B cell (primary cell): Measurements from ENCODE around the gene ATP10A. TPM values are rescaled to one million over a fixed set of nuclear protein-coding genes. Genes with fewer than 3 reads are reported as not detected.

ENCODE experiments used
- ATAC-seq: fragments of 200-7000 bp; cut with Tn5 transposase; one replicate; pipeline ENCODE4 v1.10.0; 2021; ENCODE audit warnings: low read depth, mild to moderate bottlenecking, moderate number of reproducible peaks, moderate library complexity
- CTCF ChIA-PET: fragments of 350-600 bp; sonication (Branson Sonifier 250); formaldehyde crosslinking; loops from one replicate; lab custom pipeline; 2021; ENCODE audit warnings: antibody characterized with exemption, inconsistent platforms; lab: Charles Lee
- POLR2A ChIA-PET: fragments of 350-600 bp; sonication (Branson Sonifier 250); formaldehyde crosslinking; loops from one replicate; lab custom pipeline; 2021; ENCODE audit warnings: antibody characterized with exemption; lab: Charles Lee
- DNase-seq: peaks from one replicate; pipeline ENCODE4 v3.0.0; 2013
- H2AFZ ChIP-seq: 2 replicates; pipeline ENCODE4 v1.6.1; 2012; ENCODE audit warnings: mild to moderate bottlenecking, low read depth, low read length; ENCODE audit not compliant: insufficient read depth, poor library complexity, severe bottlenecking
- H3K27ac ChIP-seq, 2 donors: 1 replicate in 1 of 2; 2 replicates in 1 of 2; pipeline ENCODE4 v1.5.1; 2012 to 2013; ENCODE audit warnings: low read length in 2 of 2, mild to moderate bottlenecking in 2 of 2, moderate library complexity in 1 of 2
- H3K27me3 ChIP-seq, 4 experiments: fragments of 200-600 bp in 1 of 4; sonication (generic) in 1 of 4; replicated peaks in 1 of 4; 1 replicate in 2 of 4; 2 replicates in 2 of 4; pipeline versions ENCODE4 v1.6.1 to v1.7.0; 2013 to 2016; ENCODE audit warnings: low read length in 3 of 4, mild to moderate bottlenecking in 2 of 4, mixed read lengths in 1 of 4, moderate library complexity in 1 of 4; ENCODE audit not compliant: insufficient read depth in 4 of 4, control insufficient read depth in 3 of 4; ENCODE audit errors: control extremely low read depth in 1 of 4
- H3K36me3 ChIP-seq, 2 experiments: replicated peaks in 1 of 2; 1 replicate in 1 of 2; 2 replicates in 1 of 2; pipeline versions ENCODE4 v1.6.1 to v1.7.1; 2013; ENCODE audit warnings: low read length in 1 of 2; ENCODE audit not compliant: insufficient read depth in 2 of 2, control insufficient read depth in 1 of 2; ENCODE audit errors: control extremely low read depth in 1 of 2, extremely low read depth in 1 of 2
- H3K4me1 ChIP-seq, 2 donors: fragments of 200-600 bp in 1 of 2; sonication (generic) in 1 of 2; 1 replicate in 1 of 2; 2 replicates in 1 of 2; pipeline versions ENCODE4 v1.5.1 to v1.6.1; 2013 to 2017; ENCODE audit warnings: low read length in 2 of 2; ENCODE audit not compliant: control insufficient read depth in 2 of 2, insufficient read depth in 2 of 2
- H3K4me2 ChIP-seq: replicated peaks from 2 replicates; pipeline ENCODE3; 2012; ENCODE audit warnings: mild to moderate bottlenecking, low read depth, low read length; ENCODE audit not compliant: poor library complexity, severe bottlenecking
- H3K4me3 ChIP-seq, 5 experiments: fragments of 200-600 bp in 1 of 5; sonication (generic) in 1 of 5; 1 replicate in 3 of 5; 2 replicates in 2 of 5; pipeline versions ENCODE4 v1.5.1 to v1.7.0; 2011 to 2016; ENCODE audit warnings: low read length in 4 of 5, mild to moderate bottlenecking in 4 of 5, low read depth in 2 of 5, control low read depth in 1 of 5, moderate library complexity in 1 of 5; ENCODE audit not compliant: insufficient read depth in 1 of 5; ENCODE audit errors: control extremely low read depth in 1 of 5, extremely low read depth in 1 of 5
- H3K79me2 ChIP-seq: fragments of 200-600 bp; sonication (generic); one replicate; pipeline ENCODE4 v1.6.0; 2016; ENCODE audit warnings: low read length; ENCODE audit not compliant: control insufficient read depth, insufficient read depth
- H3K9ac ChIP-seq: fragments of 200-600 bp; sonication (generic); 2 replicates; pipeline ENCODE4 v1.6.1; 2017; ENCODE audit warnings: mild to moderate bottlenecking, low read length, moderate library complexity
- H3K9me3 ChIP-seq, 3 donors: one replicate each; pipeline versions ENCODE4 v1.6.1 to v1.7.1; 2013; ENCODE audit warnings: low read length in 2 of 3; ENCODE audit not compliant: control insufficient read depth in 2 of 3, insufficient read depth in 1 of 3; ENCODE audit errors: control extremely low read depth in 1 of 3
- H4K20me1 ChIP-seq: 2 replicates; pipeline ENCODE4 v1.6.0; 2012; ENCODE audit warnings: mild to moderate bottlenecking, low read length; ENCODE audit not compliant: insufficient read depth, control insufficient read depth, poor library complexity, severe bottlenecking
- H3K27ac Mint-ChIP-seq: one replicate; pipeline ENCODE4 v1.8.0; 2021; ENCODE audit warnings: mixed read lengths
- H3K27me3 Mint-ChIP-seq: one replicate; pipeline ENCODE4 v1.8.0; 2021; ENCODE audit warnings: mixed read lengths
- H3K4me1 Mint-ChIP-seq: one replicate; pipeline ENCODE4 v1.8.0; 2021; ENCODE audit warnings: mixed read lengths
- H3K4me3 Mint-ChIP-seq: one replicate; pipeline ENCODE4 v1.8.0; 2021; ENCODE audit warnings: mixed read lengths
- H3K9me3 Mint-ChIP-seq: one replicate; pipeline ENCODE4 v1.8.0; 2022; ENCODE audit warnings: mixed read lengths; ENCODE audit not compliant: insufficient read depth
- EZH2 ChIP-seq: IDR thresholded peaks from 2 replicates; pipeline ENCODE4 v1.6.1; 2012; ENCODE audit warnings: borderline replicate concordance, low read depth, mild to moderate bottlenecking, moderate library complexity, low read length; ENCODE audit not compliant: insufficient read depth, poor library complexity, severe bottlenecking
- WGBS: methylation state at CpG from one replicate; pipeline ENCODE4 v1.1.5; 2013; ENCODE audit warnings: missing lambda C conversion rate; ENCODE audit not compliant: insufficient coverage; 5-methylcytosine and 5-hydroxymethylcytosine counted together
- intact Hi-C: fragments of 100-400 bp; cut with micrococcal nuclease; formaldehyde crosslinking; loops from one replicate; pipeline ENCODE4 v1.10.0; 2022
- polyA plus RNA-seq: library from polyadenylated mRNA; depleted of rRNA; stranded (reverse); fragments of >200 nt; gene quantifications from 2 replicates; pipeline ENCODE4 v1.2.3, GENCODE V29; 2012
- total RNA-seq, 2 donors: library from RNA; stranded (reverse); fragments of 120-200 nt in 1 of 2; gene quantifications; 1 replicate in 1 of 2; 2 replicates in 1 of 2; pipeline versions ENCODE4 v1.2.3 to v1.2.4, GENCODE V29; 2013 to 2022
- TF ChIP-seq, protein P1 (sequence below): fragments of 200-600 bp; IDR thresholded peaks from one replicate; pipeline ENCODE4 v1.8.0; 2022; ENCODE audit warnings: antibody characterized with exemption, mild to moderate bottlenecking

Gene ATP10A
- total and polyA plus RNA-seq, 2 donors (not counting 1 experiment from before 2014, with no cell fraction given), result 0.21 to 0.22 TPM

DNA sequence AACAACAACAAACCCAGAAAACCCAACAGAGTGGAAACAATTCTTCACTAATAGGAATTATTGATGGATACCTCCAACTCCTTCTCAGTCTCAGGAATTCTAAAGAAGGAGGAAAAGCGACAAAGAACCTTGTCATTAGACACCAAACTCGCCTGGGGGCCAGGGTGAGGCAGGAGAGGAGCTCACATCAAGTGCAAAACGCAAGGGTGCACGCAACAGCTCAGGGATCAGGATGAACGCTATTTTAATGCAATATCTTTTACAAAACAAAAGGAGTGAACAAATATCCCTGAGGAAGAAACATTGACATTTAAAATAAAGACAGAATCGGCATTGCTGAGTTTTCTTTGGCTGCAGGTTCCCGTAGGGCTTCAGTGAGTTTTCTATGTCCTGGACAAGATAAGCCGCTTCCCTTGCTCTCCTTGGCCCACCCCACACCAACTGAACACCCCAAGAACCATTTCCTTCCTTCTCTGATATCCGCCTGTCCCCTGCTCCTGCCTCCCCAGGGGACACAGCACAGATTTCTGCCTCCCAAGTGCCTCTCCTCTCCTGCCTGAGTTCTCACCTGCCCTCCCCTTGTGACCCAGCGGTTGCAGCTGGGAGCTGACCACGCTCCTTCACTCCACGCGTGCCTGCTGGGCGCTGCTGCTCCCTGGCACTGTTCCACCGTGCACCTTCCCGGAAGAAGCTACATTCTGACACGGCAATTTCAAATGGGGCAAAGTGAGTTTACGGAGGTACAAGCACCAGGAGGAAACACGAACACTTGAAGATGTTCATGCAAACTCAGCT is 63.0 kb downstream of the ATP10A start:
- ChIA-PET POLR2A (no interaction called here), CTCF (no interaction called here)
- intact Hi-C loops, result no loop called here
- Histone ChIP-seq H2AFZ (peak overlapping the region; percentile 35), H3K36me3 (no peaks in the 10 kb centered on the region), H3K27me3 (peaks cover 0 to 15% (median 5%) of the 10 kb centered on the region in 4 experiments), H3K79me2 (no peaks in the 10 kb centered on the region), H3K4me2 (peak overlapping the region; percentile 38), H3K9ac (no peak overlapping the region), H3K27ac (no peak overlapping the region), H3K9me3 (peaks cover 0 to 7% (median 0%) of the 10 kb centered on the region in 3 donors), H3K4me3 (no peak overlapping the region), H3K4me1 (peaks cover 55 to 73% of the 10 kb centered on the region in 2 donors), H4K20me1 (no peaks in the 10 kb centered on the region)
- peaks cover 36% of the 10 kb centered on the region for H3K27me3 Mint-ChIP-seq
- no peak for ATAC-seq
- WGBS, result 11% methylated on average over 14 of the region's 19 CpGs
- no peaks in the 10 kb centered on the region for H3K9me3 Mint-ChIP-seq
- H3K4me3 Mint-ChIP-seq, result peak overlapping the region; percentile 62
- no peak for TF ChIP-seq EZH2
- TF ChIP-seq, protein P1, sequence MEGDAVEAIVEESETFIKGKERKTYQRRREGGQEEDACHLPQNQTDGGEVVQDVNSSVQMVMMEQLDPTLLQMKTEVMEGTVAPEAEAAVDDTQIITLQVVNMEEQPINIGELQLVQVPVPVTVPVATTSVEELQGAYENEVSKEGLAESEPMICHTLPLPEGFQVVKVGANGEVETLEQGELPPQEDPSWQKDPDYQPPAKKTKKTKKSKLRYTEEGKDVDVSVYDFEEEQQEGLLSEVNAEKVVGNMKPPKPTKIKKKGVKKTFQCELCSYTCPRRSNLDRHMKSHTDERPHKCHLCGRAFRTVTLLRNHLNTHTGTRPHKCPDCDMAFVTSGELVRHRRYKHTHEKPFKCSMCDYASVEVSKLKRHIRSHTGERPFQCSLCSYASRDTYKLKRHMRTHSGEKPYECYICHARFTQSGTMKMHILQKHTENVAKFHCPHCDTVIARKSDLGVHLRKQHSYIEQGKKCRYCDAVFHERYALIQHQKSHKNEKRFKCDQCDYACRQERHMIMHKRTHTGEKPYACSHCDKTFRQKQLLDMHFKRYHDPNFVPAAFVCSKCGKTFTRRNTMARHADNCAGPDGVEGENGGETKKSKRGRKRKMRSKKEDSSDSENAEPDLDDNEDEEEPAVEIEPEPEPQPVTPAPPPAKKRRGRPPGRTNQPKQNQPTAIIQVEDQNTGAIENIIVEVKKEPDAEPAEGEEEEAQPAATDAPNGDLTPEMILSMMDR, result no peak
- peaks cover 33% of the 10 kb centered on the region for H3K4me1 Mint-ChIP-seq
- DNase-seq, result no peak
- no peak overlapping the region for H3K27ac Mint-ChIP-seq
